Measurements from ENCODE around the gene XPNPEP1. TPM values are rescaled to one million over a fixed set of nuclear protein-coding genes. Genes with fewer than 3 reads are reported as not detected.

The XPNPEP1 gene
- polyA plus RNA-seq, 1 donor from 2014 or later = 96.3 TPM

GRCh38 chr10:109969760-109970346 is 46.5 kb upstream of the XPNPEP1 start:
- no peaks in the 10 kb centered on the region for H3K79me2 ChIP-seq (replicated peaks; ENCODE audit: insufficient read depth, low read length)
- H3K27me3 ChIP-seq (ENCODE audit: insufficient read depth, low read depth, low read length) = no peaks in the 10 kb centered on the region
- H3K9me2 ChIP-seq (ENCODE audit: insufficient read depth, low read length) = no peaks in the 10 kb centered on the region
- no peaks in the 10 kb centered on the region for H3K9me3 ChIP-seq (ENCODE audit: low read length)
- H2AFZ ChIP-seq (ENCODE audit: low read depth, low read length) = no peak overlapping the region
- TF ChIP-seq CTCF (IDR thresholded peaks at IDR 0.05; ENCODE audit: poor library complexity, severe bottlenecking) (no peak), RAD21 (conservative IDR thresholded peaks at IDR 0.05) (no peak), POLR2AphosphoS5 (IDR thresholded peaks at IDR 0.05) (no peak), REST (IDR thresholded peaks at IDR 0.05; ENCODE audit: borderline replicate concordance) (no peak), TAF1 (IDR thresholded peaks at IDR 0.05; ENCODE audit: low read depth) (no peak), EZH2 (IDR thresholded peaks at IDR 0.05; ENCODE audit: borderline replicate concordance, insufficient read depth, low read length, poor library complexity, severe bottlenecking) (no peak), EP300 (conservative IDR thresholded peaks at IDR 0.05; ENCODE audit: poor library complexity, severe bottlenecking) (no peak), MXI1 (conservative IDR thresholded peaks at IDR 0.05; ENCODE audit: poor library complexity, severe bottlenecking) (no peak), SMC3 (conservative IDR thresholded peaks at IDR 0.05; ENCODE audit: poor library complexity) (no peak)
- H3F3A ChIP-seq (ENCODE audit: insufficient read depth, low read length, poor library complexity, severe bottlenecking) = no peaks in the 10 kb centered on the region
- no peak overlapping the region for H3K27ac ChIP-seq (ENCODE audit: low read length)
- H4K20me1 ChIP-seq (ENCODE audit: insufficient read depth) = no peaks in the 10 kb centered on the region
- H3K4me2 ChIP-seq (ENCODE audit: low read length) = no peak overlapping the region
- no peaks in the 10 kb centered on the region for H3K36me3 ChIP-seq (ENCODE audit: insufficient read depth, low read length)
- no peak overlapping the region for H3K9ac ChIP-seq (ENCODE audit: low read length)
- H3K4me3 ChIP-seq (ENCODE audit: low read length) = no peak overlapping the region

- no peak overlapping the region for H3K4me3 ChIP-seq (ENCODE audit: low read length)
- H4K20me1 ChIP-seq (ENCODE audit: insufficient read depth) = no peaks in the 10 kb centered on the region
- H3K36me3 ChIP-seq (ENCODE audit: insufficient read depth, low read length) = no peaks in the 10 kb centered on the region
- no peak overlapping the region for H3K4me2 ChIP-seq (ENCODE audit: low read length)
- no peaks in the 10 kb centered on the region for H3K9me3 ChIP-seq (ENCODE audit: low read length)
- TF ChIP-seq EZH2 (IDR thresholded peaks at IDR 0.05; ENCODE audit: borderline replicate concordance, insufficient read depth, low read length, poor library complexity, severe bottlenecking) (no peak), REST (IDR thresholded peaks at IDR 0.05; ENCODE audit: borderline replicate concordance) (no peak), MXI1 (conservative IDR thresholded peaks at IDR 0.05; ENCODE audit: poor library complexity, severe bottlenecking) (no peak), TAF1 (IDR thresholded peaks at IDR 0.05; ENCODE audit: low read depth) (no peak), CTCF (IDR thresholded peaks at IDR 0.05; ENCODE audit: poor library complexity, severe bottlenecking) (no peak), POLR2AphosphoS5 (IDR thresholded peaks at IDR 0.05) (no peak), EP300 (conservative IDR thresholded peaks at IDR 0.05; ENCODE audit: poor library complexity, severe bottlenecking) (no peak), SMC3 (conservative IDR thresholded peaks at IDR 0.05; ENCODE audit: poor library complexity) (no peak), RAD21 (conservative IDR thresholded peaks at IDR 0.05) (no peak)
- no peaks in the 10 kb centered on the region for H3K79me2 ChIP-seq (replicated peaks; ENCODE audit: insufficient read depth, low read length)
- no peaks in the 10 kb centered on the region for H3K27me3 ChIP-seq (ENCODE audit: insufficient read depth, low read depth, low read length)
- H3K9ac ChIP-seq (ENCODE audit: low read length) = no peak overlapping the region
- no peaks in the 10 kb centered on the region for H3K9me2 ChIP-seq (ENCODE audit: insufficient read depth, low read length)
- H3K27ac ChIP-seq (ENCODE audit: low read length) = no peak overlapping the region
- no peak overlapping the region for H2AFZ ChIP-seq (ENCODE audit: low read depth, low read length)
- no peaks in the 10 kb centered on the region for H3F3A ChIP-seq (ENCODE audit: insufficient read depth, low read length, poor library complexity, severe bottlenecking)
These were observed 45.8 kb upstream of the XPNPEP1 start for GRCh38 chr10:109968953-109969759.

All from neural cell (in vitro differentiated cells).